HEK293 (cell line): ENCODE measurements around the gene ZNF609.

Experiments
- PBX3 ChIP-seq: sonication (generic); formaldehyde crosslinking; IDR thresholded peaks from 2 replicates; pipeline ENCODE4 v1.8.1; 2022; ENCODE audit warnings: mild to moderate bottlenecking, moderate library complexity, missing genetic modification reagents
- REST ChIP-seq: fragments of 450-650 bp; formaldehyde crosslinking; IDR thresholded peaks from 2 replicates; pipeline ENCODE4 v1.5.1; 2016; ENCODE audit warnings: missing biosample characterization, missing genetic modification characterization
- SALL2 ChIP-seq: fragments of 450-650 bp; formaldehyde crosslinking; IDR thresholded peaks from 2 replicates; pipeline ENCODE4 v1.5.0; 2017; ENCODE audit warnings: missing biosample characterization, mild to moderate bottlenecking, missing genetic modification characterization, borderline replicate concordance
- SP2 ChIP-seq: fragments of 450-650 bp; formaldehyde crosslinking; IDR thresholded peaks from 2 replicates; pipeline ENCODE4 v1.5.1; 2016; ENCODE audit warnings: missing biosample characterization, missing genetic modification characterization
- ZBTB21 ChIP-seq: fragments of 450-650 bp; formaldehyde crosslinking; IDR thresholded peaks from 2 replicates; pipeline ENCODE4 v1.5.1; 2017; ENCODE audit warnings: missing biosample characterization, missing genetic modification characterization
- ZNF473 ChIP-seq: fragments of 450-650 bp; formaldehyde crosslinking; IDR thresholded peaks from 2 replicates; pipeline ENCODE4 v1.5.1; 2017; ENCODE audit warnings: missing biosample characterization, missing genetic modification characterization
- ZNF48 ChIP-seq: fragments of 450-650 bp; formaldehyde crosslinking; IDR thresholded peaks from 2 replicates; pipeline ENCODE4 v1.5.1; 2016; ENCODE audit warnings: missing biosample characterization, missing genetic modification characterization
- ZSCAN30 ChIP-seq: fragments of 450-650 bp; IDR thresholded peaks from 2 replicates; pipeline ENCODE4 v1.5.1; 2018; ENCODE audit warnings: missing biosample characterization, mild to moderate bottlenecking, missing genetic modification characterization, moderate library complexity
- ZXDB ChIP-seq: fragments of 450-650 bp; formaldehyde crosslinking; IDR thresholded peaks from 2 replicates; pipeline ENCODE4 v1.5.1; 2016; ENCODE audit warnings: missing biosample characterization, missing genetic modification characterization
- TF ChIP-seq, protein P1 (sequence below): fragments of 450-650 bp; formaldehyde crosslinking; IDR thresholded peaks from 2 replicates; pipeline ENCODE4 v1.5.1; 2016; ENCODE audit warnings: missing biosample characterization, missing genetic modification characterization
- TF ChIP-seq, protein P2 (sequence below): fragments of 450-650 bp; formaldehyde crosslinking; IDR thresholded peaks from 2 replicates; pipeline ENCODE4 v1.5.1; 2016; ENCODE audit warnings: missing biosample characterization, missing genetic modification characterization

GRCh38 chr15:64500695-64501395, 40.5 kb downstream of the ZNF609 start:
- TF ChIP-seq PBX3 (CRISPR knock-in tag) (no peak), REST (tag by site-specific recombination) (no peak), SP2 (tag by site-specific recombination) (no peak), SALL2 (no peak), ZSCAN30 (no peak), ZXDB (no peak), ZNF48 (no peak), ZBTB21 (tag by site-specific recombination) (no peak), ZNF473 (no peak)
- TF ChIP-seq, protein P1, sequence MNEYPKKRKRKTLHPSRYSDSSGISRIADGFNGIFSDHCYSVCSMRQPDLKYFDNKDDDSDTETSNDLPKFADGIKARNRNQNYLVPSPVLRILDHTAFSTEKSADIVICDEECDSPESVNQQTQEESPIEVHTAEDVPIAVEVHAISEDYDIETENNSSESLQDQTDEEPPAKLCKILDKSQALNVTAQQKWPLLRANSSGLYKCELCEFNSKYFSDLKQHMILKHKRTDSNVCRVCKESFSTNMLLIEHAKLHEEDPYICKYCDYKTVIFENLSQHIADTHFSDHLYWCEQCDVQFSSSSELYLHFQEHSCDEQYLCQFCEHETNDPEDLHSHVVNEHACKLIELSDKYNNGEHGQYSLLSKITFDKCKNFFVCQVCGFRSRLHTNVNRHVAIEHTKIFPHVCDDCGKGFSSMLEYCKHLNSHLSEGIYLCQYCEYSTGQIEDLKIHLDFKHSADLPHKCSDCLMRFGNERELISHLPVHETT (tag by site-specific recombination), result no peak
- TF ChIP-seq, protein P2, sequence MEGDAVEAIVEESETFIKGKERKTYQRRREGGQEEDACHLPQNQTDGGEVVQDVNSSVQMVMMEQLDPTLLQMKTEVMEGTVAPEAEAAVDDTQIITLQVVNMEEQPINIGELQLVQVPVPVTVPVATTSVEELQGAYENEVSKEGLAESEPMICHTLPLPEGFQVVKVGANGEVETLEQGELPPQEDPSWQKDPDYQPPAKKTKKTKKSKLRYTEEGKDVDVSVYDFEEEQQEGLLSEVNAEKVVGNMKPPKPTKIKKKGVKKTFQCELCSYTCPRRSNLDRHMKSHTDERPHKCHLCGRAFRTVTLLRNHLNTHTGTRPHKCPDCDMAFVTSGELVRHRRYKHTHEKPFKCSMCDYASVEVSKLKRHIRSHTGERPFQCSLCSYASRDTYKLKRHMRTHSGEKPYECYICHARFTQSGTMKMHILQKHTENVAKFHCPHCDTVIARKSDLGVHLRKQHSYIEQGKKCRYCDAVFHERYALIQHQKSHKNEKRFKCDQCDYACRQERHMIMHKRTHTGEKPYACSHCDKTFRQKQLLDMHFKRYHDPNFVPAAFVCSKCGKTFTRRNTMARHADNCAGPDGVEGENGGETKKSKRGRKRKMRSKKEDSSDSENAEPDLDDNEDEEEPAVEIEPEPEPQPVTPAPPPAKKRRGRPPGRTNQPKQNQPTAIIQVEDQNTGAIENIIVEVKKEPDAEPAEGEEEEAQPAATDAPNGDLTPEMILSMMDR, result no peak
